ENCODE results near the gene SPOCK1. TPM values are rescaled to one million over a fixed set of nuclear protein-coding genes. Genes with fewer than 3 reads are reported as not detected.

Gene SPOCK1
- total RNA-seq, 1 donor from 2014 or later: 8.4 TPM

GRCh38 chr5:137357436-137357835 is 141.7 kb downstream of the SPOCK1 start:
- ATAC-seq (no peak), DNase-seq (no peak)
- Histone ChIP-seq H3K4me1 (no peaks in the 10 kb centered on the region), H3K27ac (no peak overlapping the region), H3K9me3 (no peaks in the 10 kb centered on the region), H3K27me3 (ENCODE audit: low read depth) (no peaks in the 10 kb centered on the region), H3K36me3 (no peaks in the 10 kb centered on the region), H3K4me3 (no peak overlapping the region)
- TF ChIP-seq CTCF (IDR thresholded peaks at IDR 0.05): no peak
- intact Hi-C loops (cut with DNase I): no loop called here

- intact Hi-C loops (cut with DNase I): no loop called here
- H3K27me3 ChIP-seq (ENCODE audit: low read depth): no peaks in the 10 kb centered on the region
Observed at GRCh38 chr5:137356127-137356526, 143.0 kb downstream of the SPOCK1 start.

DNA sequence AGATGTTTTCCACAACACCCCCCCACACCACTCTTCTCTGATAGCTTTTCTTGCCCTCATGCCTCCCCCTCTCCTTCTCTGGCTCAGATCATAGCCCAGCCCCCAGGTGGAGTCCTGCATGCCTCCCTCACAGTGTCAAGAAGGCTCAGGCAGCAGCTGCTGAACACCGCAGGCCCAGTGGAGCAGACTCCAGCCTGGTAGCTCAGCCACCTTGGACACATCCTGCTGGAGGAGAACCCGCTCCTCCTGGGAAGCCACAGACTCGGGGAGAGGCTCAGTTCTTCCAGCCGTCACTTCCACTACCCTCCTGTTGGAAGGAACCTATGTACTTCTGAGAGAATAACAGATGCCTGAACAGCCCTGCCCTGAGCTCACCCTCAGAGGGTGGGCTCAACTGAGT is 143.4 kb downstream of the SPOCK1 start:
- intact Hi-C loops (cut with DNase I): no loop called here
- Histone ChIP-seq H3K4me1 (no peaks in the 10 kb centered on the region), H3K36me3 (no peaks in the 10 kb centered on the region), H3K27me3 (ENCODE audit: low read depth) (no peaks in the 10 kb centered on the region), H3K4me3 (no peak overlapping the region), H3K9me3 (no peaks in the 10 kb centered on the region), H3K27ac (no peak overlapping the region)
- ATAC-seq: no peak
- TF ChIP-seq CTCF (IDR thresholded peaks at IDR 0.05): no peak
- no peak for DNase-seq

More at GRCh38 chr5:137356127-137356526, 143.0 kb downstream of the SPOCK1 start:
- H3K4me3 ChIP-seq: no peak overlapping the region
- H3K4me1 ChIP-seq: no peaks in the 10 kb centered on the region
- ATAC-seq (no peak), DNase-seq (no peak)
- H3K36me3 ChIP-seq: no peaks in the 10 kb centered on the region
- TF ChIP-seq CTCF (IDR thresholded peaks at IDR 0.05): no peak
- H3K9me3 ChIP-seq: no peaks in the 10 kb centered on the region
- no peak overlapping the region for H3K27ac ChIP-seq

- Histone ChIP-seq H3K36me3 (no peaks in the 10 kb centered on the region), H3K27me3 (ENCODE audit: low read depth) (no peaks in the 10 kb centered on the region), H3K4me3 (no peak overlapping the region), H3K9me3 (no peaks in the 10 kb centered on the region), H3K4me1 (no peaks in the 10 kb centered on the region), H3K27ac (no peak overlapping the region)
- intact Hi-C loops (cut with DNase I): no loop called here
- no peak for TF ChIP-seq CTCF (IDR thresholded peaks at IDR 0.05)
- ATAC-seq: no peak
- DNase-seq: no peak
Observed at GRCh38 chr5:137352095-137352494, 147.0 kb downstream of the SPOCK1 start.

DNA sequence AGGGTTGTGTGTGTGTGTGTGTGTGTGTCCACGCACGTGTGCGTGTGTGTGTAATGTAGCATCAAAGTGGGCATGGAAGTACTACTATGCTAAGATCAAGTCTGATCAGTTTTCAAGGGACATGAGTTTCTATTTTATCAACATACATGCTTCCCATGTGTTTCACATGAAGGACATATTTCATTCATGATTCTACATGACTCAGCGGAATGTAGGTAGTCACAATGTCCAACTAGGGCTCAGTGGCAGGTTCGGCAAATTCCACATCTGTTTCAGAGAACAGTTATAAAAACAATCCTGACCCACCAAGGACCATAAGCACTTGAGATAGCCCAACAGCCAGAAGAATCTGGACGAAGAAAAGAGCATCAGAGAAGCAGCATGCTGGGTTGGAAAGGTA is 148.3 kb downstream of the SPOCK1 start:
- Histone ChIP-seq H3K9me3 (no peaks in the 10 kb centered on the region), H3K36me3 (no peaks in the 10 kb centered on the region), H3K4me3 (no peak overlapping the region), H3K27me3 (ENCODE audit: low read depth) (no peaks in the 10 kb centered on the region), H3K27ac (no peak overlapping the region), H3K4me1 (no peaks in the 10 kb centered on the region)
- ATAC-seq (no peak), DNase-seq (no peak)
- TF ChIP-seq CTCF (IDR thresholded peaks at IDR 0.05): no peak
- intact Hi-C loops (cut with DNase I): no loop called here

- DNase-seq (no peak), ATAC-seq (no peak)
- intact Hi-C loops (cut with DNase I): no loop called here
- H3K9me3 ChIP-seq: no peaks in the 10 kb centered on the region
- H3K27ac ChIP-seq: no peak overlapping the region
- H3K36me3 ChIP-seq: no peaks in the 10 kb centered on the region
- H3K27me3 ChIP-seq (ENCODE audit: low read depth): no peaks in the 10 kb centered on the region
- H3K4me3 ChIP-seq: no peak overlapping the region
- TF ChIP-seq CTCF (IDR thresholded peaks at IDR 0.05): no peak
- H3K4me1 ChIP-seq: no peaks in the 10 kb centered on the region
Observed at GRCh38 chr5:137348759-137349158, 150.4 kb downstream of the SPOCK1 start.

Measured in lower lobe of right lung (tissue), 2 donors.